Stimulated activated CD4-positive, alpha-beta T cell treated with anti-CD3 and anti-CD28 coated beads, Interleukin-4, amount 100 ng/mL, for 1 hour (primary cell): ENCODE data around the gene PFDN4.
"Not testable (repeated sequence)": the region's sequence is repeated elsewhere in the genome, so short reads cannot be mapped to it uniquely, and the experiment has no call there.

Source experiments
- DNase-seq: peaks from one replicate; pipeline ENCODE4 v3.0.0-alpha.2; 2020

The PFDN4 gene

GRCh38 chr20:54204063-54204462, 3.8 kb upstream of the PFDN4 start:
- DNase-seq: no peak

- no peak for DNase-seq
These were observed 3.4 kb upstream of the PFDN4 start for GRCh38 chr20:54204481-54204880.

GRCh38 chr20:54205450-54205849, 2.4 kb upstream of the PFDN4 start:
- no peak for DNase-seq

DNA sequence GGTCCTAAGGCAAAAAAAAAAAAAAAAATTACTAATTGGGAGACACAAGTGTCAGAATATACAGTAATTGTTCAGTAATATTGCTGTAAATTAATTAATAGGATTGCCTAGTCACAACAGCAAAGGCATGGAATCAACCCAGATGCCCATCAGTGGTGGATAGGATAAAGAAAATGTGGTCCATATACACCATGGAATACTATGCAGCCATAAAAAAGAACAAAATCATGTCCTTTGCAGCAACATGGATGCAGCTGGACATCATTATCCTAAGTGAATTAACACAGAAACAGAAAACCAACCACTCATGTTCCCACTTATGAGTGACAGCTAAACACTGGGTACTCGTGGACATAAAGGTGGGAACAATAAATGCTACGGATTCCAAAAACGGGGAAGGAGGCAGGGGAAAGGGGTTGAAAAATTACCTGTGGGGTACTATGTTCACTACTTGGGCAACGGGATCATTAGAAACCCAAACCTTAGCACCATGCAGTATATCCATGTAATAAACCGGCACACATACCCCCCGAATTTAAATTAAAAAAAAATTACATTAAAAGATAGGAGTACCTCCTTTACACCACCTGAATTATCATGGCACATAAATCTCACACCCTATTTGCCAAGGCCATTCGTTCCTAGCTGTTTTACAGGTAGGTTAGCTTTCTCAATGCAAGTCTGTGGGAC, 689 bp upstream of the PFDN4 start:
- DNase-seq: no peak

DNA sequence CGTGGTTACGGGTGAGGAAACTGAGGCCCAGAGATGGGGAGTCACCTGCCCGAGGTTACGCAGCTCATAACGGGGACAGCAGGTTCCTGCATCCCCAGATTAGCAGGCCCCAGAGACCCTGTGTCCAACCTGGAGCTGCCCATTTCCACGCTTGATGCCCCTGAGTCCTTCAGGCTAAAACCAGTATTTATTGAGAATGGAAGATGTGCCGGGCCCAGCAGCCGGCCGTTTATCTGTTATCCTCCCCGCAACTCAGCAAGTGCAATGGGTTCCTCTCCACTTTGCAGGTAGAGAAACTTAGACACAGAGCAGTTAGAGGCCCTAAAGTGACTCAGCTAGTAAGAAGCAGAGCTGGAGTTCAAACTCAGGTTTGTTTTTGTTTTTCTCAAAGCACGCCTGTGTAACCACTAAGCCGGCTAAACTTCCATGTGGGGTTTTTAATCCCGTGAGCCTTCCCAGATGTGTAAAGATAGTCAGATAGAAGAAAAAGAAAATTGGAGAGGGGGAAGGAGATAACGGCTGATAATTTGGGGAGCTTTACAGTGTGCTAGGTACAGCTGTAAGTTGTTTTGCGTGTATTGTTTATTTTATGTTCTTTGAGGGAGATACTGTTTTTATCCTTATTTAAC, 775 bp downstream of the PFDN4 start:
- DNase-seq: no peak

DNA sequence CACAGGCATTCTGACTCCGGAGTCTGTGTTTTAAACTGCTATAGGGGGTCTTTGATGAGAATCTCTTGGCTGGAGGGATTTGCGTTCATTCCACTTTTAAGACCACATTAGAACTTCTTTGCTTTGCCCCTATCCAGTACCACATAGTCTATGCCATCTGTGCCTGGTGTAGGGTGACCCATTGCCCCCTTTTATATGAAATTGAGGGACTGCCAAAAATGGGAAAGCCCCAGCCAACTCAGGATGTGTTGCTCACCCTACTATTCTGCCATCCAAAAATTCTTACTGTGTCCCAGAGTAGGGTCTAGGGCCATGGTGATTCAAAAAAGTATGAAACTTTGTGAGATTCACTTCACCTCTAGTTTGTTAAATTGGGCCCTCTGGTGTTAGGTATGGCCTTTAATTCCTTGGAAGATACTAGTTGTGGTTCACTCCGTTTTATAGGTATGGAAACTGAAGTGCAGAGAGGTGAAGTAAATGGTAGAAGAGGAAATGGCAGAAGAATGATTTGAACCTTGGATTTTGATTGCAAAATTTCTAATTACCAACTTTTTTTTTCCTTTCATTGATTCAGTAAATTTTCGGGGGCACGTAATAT, 1.4 kb downstream of the PFDN4 start:
- DNase-seq: no peak

GRCh38 chr20:54212226-54212625, 4.3 kb downstream of the PFDN4 start:
- no peak for DNase-seq

DNA sequence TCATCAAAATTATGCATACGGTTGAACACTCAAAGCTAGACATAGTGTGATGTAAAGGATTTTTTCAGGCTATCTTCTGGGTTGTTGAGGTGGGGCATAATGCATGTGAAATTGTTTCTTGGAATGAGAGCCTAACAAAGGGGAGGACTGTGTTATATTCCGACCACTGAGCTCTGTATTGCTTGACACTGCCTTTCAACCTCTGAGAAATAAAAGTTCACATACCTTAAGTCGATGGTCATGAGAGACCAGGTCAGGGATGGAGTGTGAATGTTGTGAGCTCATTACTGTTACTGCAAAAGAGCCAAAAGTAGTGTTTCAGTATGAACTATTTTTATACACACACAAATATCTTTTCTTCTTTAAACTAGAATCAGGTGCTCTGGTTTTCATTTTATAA, 5.0 kb downstream of the PFDN4 start:
- no peak for DNase-seq

- DNase-seq: no peak
These were observed 6.7 kb downstream of the PFDN4 start for GRCh38 chr20:54214566-54214965.

GRCh38 chr20:54215157-54215789, 7.4 kb downstream of the PFDN4 start:
- no peak for DNase-seq

- no peak for DNase-seq
These were observed 9.9 kb downstream of the PFDN4 start for GRCh38 chr20:54217762-54218161.

DNA sequence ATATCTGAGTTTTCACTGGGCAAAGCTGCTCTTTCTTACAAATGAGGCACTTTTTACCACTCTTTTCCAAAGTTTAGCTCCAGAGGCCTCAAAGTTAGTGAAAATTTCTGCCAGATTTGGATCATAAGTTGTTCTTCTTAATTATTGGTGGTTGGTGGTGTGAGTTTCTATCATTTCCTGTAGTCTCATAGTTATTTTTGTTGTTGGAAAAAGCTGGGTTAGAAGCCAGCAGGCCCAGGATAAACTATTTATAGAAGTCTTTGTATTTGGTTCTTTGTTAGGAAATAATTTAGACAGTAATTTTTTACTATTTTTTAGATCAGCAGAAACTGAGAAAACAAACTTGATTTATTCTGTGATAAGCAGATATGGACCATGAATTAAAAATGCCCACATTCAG, 10.6 kb downstream of the PFDN4 start:
- DNase-seq: no peak

DNA sequence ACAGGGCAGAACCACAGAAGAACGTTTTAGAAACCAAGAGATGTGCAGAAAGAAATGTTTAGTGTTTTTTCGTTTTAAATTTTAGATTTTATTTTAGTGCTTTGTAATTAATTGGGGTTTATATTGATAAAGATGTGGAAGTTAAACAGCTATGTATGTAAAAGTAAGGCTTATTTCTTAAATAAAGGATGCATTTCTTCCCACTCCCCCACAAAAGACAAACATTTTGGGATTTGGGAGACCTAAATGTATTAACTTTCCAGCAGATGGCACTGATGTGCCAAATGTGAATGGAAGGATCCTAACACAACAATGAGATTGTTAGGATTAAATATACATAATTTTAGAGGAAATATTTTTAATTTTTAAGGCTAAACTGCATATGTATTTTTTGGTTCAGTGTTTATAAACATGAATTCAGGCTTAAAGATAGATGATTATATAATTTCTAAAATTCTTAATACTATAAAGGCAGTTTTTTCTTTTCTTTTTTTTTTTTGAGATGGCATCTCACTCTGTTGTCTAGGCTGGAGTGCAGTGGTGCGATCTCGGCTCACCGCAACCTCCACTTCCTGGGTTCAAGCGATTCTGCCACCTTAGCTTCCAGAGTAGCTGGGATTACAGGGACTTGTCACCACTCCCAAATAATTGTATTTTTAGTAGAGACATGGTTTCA, 12.0 kb downstream of the PFDN4 start:
- no peak for DNase-seq

- no peak for DNase-seq
These were observed 12.8 kb downstream of the PFDN4 start for GRCh38 chr20:54220722-54221121.

DNA sequence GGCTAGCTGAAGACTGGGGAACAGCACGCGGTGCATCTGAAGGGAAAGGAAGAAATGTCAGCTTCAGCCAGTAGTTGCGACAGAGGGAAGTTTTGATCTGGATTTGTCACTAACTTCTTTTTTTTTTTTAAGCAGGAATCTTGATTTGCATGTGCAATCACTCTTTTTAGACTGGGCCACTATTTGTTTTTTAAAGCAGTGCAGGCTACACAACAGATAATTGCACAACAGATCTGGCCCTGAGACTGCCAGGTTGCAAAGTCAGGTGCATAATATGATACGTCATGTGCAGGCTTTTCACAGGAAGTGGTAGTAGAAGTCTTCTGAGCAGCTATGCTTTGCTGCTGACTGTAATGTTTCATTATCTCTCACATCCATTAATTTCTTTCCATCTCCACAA, 13.5 kb downstream of the PFDN4 start:
- no peak for DNase-seq

DNA sequence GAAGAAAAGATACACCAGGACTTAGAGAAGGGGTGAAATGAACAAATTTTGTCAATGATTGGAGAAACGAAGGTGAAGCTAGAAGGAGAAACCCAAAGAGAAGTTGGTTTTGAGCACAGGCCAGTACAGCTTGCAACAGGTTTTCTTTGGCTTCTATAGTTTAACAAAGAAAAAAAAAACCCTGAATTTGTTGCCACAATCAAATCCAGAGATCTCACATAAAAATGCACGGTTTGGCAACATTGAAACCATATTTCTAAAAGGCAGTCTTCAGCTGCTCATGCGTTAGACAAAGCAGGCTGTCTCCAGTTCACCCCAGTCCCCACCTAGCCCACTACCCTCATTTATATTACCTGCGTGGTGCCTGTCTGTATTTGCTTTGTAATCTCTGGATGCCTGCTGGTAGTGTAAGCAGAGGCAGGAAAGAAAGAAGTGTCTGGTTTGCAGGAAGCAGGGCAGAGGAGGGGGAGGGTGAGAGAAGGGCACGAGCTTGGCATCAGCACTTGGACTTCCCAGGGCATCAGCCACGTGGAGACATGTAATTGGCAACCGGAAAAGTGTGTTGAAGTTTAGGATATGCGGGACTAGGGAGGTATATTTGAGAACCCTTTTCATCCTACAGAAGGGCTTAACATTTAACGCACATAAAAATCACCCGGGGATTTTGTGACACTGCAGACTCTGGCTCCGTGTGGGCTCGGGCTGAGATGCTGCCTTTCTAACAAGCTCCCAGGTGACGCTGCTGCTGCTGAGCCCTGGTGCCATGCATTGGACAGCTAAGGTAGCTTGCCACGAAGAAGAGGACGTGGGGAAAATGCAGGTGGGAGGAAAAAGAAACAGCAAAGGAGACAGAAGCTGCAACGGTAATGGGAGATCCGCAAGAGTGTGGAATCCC, 14.4 kb downstream of the PFDN4 start:
- DNase-seq: no peak

DNA sequence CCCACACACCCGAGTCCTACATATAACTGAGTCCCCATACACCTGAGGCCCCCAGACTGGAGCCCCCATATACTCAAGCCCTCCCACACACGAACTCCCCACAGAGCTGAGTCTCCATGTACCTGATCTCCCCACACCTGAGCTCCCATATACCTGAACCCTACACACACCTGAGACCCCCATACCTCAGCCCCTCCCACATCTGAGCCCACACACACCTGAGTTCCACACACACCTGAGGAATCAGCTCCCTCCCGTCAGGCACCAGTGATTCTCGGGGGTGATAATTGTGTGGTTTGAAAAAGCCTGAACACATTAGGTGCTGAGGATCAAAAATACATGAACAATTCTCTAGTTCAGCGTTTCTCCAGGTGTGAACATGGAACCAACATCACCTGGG, 15.4 kb downstream of the PFDN4 start:
- DNase-seq: no peak

- DNase-seq: no peak
These were observed 15.9 kb downstream of the PFDN4 start for GRCh38 chr20:54223751-54224150.

DNA sequence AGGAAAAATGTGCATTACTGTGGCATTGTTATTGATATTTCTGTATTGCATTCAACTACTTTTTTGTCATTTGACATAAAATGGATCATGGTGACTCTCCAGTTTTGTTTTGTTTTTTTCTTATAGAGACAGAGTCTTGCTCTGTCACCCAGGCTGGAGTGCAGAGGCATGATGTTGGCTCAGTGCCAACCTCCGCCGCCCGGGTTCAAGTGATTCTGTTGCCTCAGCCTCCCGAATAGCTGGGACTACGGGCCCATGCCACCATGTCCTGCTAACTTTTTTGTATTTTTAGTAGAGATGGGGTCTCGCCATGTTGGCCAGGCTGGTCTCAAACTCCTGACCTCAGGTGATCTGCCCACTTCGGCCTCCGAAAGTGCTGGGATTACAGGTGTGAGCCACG, 16.8 kb downstream of the PFDN4 start:
- DNase-seq: not testable (repeated sequence)

- DNase-seq: no peak
These were observed 19.4 kb downstream of the PFDN4 start for GRCh38 chr20:54227241-54227640.

DNA sequence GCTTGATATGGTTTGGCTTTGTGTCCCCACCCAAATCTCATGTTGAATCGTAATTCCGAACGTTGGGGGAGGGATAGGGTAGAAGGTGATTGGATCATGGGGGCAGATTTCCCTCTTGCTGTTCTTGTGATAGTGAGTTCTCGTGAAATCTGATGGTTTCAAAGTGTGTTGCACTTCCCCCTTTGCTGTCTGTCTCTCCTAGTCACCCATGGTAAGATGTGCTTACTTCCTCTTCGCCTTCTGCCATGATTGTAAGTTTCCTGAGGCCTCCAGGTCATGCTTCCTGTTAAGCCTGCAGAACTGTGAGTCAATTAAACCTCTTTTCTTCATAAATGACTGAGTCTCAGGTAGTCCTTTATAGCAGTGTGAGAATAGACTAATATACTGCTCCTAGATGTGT, 19.9 kb downstream of the PFDN4 start:
- no peak for DNase-seq

- no peak for DNase-seq
These were observed 21.0 kb downstream of the PFDN4 start for GRCh38 chr20:54228841-54229240.
